AG04449 (cell line): ENCODE data around the gene MAST4.

Source experiments
- CTCF ChIA-PET: fragments of 350-600 bp; formaldehyde crosslinking; extraction: SDS; loops from one replicate; lab custom pipeline; 2021; ENCODE audit warnings: antibody characterized with exemption; lab: Yijun Ruan, JAX
- POLR2A ChIA-PET: fragments of 400-600, 350-600 bp; formaldehyde crosslinking; extraction: SDS; loops from one replicate; lab custom pipeline; 2020; ENCODE audit warnings: antibody characterized with exemption, inconsistent platforms; lab: Yijun Ruan, JAX
- DNase-seq: peaks from one replicate; pipeline ENCODE4 v3.0.0-alpha.2; 2010; ENCODE audit warnings: low read depth, low spot score
- H3K4me3 ChIP-seq: 2 replicates; pipeline ENCODE4 v1.5.1; 2011; ENCODE audit warnings: low read depth, mild to moderate bottlenecking, control low read depth, low read length
- CTCF ChIP-seq: IDR thresholded peaks from one replicate; pipeline ENCODE4 v1.5.1; 2011; ENCODE audit warnings: mild to moderate bottlenecking, moderate library complexity, low read length, control low read depth, inconsistent platforms; ENCODE audit not compliant: insufficient read depth; ENCODE audit errors: missing control alignments

MAST4 gene

GRCh38 chr5:67031057-67031443 is 434.9 kb downstream of the MAST4 start:
- POLR2A ChIA-PET = no interaction called here
- no peak overlapping the region for H3K4me3 ChIP-seq
- no peak for TF ChIP-seq CTCF
- DNase-seq = no peak
- CTCF ChIA-PET = no interaction called here

GRCh38 chr5:67031692-67032091 is 435.5 kb downstream of the MAST4 start:
- CTCF ChIA-PET = no interaction called here
- no peak overlapping the region for H3K4me3 ChIP-seq
- POLR2A ChIA-PET = no interaction called here

DNA sequence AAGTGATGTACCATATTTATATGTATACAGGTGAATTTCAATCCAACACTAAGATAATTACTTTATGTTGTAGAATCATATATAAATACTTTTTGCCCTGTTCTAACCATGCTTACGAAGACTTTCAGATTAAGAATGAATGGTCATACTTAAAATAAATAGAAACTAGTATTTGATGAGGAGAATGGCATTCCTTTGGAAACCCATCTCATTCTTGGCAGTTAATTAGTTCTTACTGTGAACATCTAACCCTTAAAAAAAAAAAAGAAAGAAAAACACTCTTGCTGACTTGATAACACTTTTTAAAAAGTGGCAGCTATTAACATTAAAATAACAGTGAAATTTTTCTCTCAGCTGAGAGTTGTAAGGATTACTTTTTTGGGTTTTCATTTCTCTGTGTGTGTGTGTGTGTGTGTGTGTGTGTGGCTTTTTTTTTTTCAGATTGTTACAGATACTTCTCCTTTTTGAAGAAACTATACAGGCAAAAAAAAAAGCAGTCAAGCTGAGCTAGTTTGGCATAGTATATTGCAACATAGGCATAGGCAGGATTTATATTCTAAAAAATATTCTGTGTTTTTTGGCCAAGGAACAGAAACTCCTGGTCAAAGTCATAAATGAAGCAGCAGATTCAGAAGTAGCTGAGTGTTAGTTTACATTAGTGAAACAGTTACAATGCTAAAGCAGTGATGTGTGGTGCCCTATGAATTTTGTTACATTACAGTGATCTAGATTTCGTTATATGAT is 436.9 kb downstream of the MAST4 start:
- H3K4me3 ChIP-seq = no peak overlapping the region
- no peak for DNase-seq
- CTCF ChIA-PET = interaction anchor here (0.9 to 1.6 kb wide), 2 partner anchors 10 to 23 kb away, joined by 3 to 4 read pairs; no protein-coding TSS in a partner anchor
- POLR2A ChIA-PET = interaction anchor here (0.6 kb wide), 1 partner anchor 30 kb away, joined by 3 read pairs; no protein-coding TSS in a partner anchor
- no peak for TF ChIP-seq CTCF

More at GRCh38 chr5:67031692-67032091, 435.5 kb downstream of the MAST4 start:
- no peak for DNase-seq
- no peak for TF ChIP-seq CTCF

GRCh38 chr5:67033880-67034651 is 437.9 kb downstream of the MAST4 start:
- DNase-seq = no peak
- no peak for TF ChIP-seq CTCF
- H3K4me3 ChIP-seq = no peak overlapping the region
- ChIA-PET CTCF (no interaction called here), POLR2A (no interaction called here)

GRCh38 chr5:67035098-67035740 is 439.0 kb downstream of the MAST4 start:
- POLR2A ChIA-PET = no interaction called here
- CTCF ChIA-PET = no interaction called here
- no peak overlapping the region for H3K4me3 ChIP-seq
- no peak for DNase-seq
- no peak for TF ChIP-seq CTCF

GRCh38 chr5:67037171-67037570 is 441.0 kb downstream of the MAST4 start:
- DNase-seq = no peak
- no peak overlapping the region for H3K4me3 ChIP-seq
- ChIA-PET POLR2A (no interaction called here), CTCF (interaction anchor here (0.8 kb wide), 1 partner anchor 8 kb away, joined by 3 read pairs; no protein-coding TSS in a partner anchor)
- no peak for TF ChIP-seq CTCF
